BE2C (cell line): ENCODE results near the gene RSPO1.

Experiments used
- DNase-seq: peaks from one replicate; pipeline ENCODE4 v3.0.0-alpha.2; 2020
- H3K27me3 ChIP-seq: fragments of 250-450 bp; sonication (Bioruptor Pico); 2 replicates; pipeline ENCODE4 v1.5.1; 2020; ENCODE audit warnings: mild to moderate bottlenecking
- H3K36me3 ChIP-seq: fragments of 250-450 bp; sonication (Bioruptor Pico); 2 replicates; pipeline ENCODE4 v1.5.1; 2020; ENCODE audit warnings: mild to moderate bottlenecking
- H3K4me1 ChIP-seq: fragments of 250-450 bp; sonication (Bioruptor Pico); 2 replicates; pipeline ENCODE4 v1.5.1; 2020
- H3K4me3 ChIP-seq: 2 replicates; pipeline ENCODE4 v1.5.1; 2011; ENCODE audit warnings: low read depth, low read length
- H3K9me3 ChIP-seq: fragments of 250-450 bp; sonication (Bioruptor Pico); 2 replicates; pipeline ENCODE4 v1.5.1; 2020
- TF ChIP-seq, protein P1 (sequence below): IDR thresholded peaks from 2 replicates; pipeline ENCODE4 v1.5.1; 2012; ENCODE audit warnings: mild to moderate bottlenecking, low read depth, low read length

The RSPO1 gene

DNA sequence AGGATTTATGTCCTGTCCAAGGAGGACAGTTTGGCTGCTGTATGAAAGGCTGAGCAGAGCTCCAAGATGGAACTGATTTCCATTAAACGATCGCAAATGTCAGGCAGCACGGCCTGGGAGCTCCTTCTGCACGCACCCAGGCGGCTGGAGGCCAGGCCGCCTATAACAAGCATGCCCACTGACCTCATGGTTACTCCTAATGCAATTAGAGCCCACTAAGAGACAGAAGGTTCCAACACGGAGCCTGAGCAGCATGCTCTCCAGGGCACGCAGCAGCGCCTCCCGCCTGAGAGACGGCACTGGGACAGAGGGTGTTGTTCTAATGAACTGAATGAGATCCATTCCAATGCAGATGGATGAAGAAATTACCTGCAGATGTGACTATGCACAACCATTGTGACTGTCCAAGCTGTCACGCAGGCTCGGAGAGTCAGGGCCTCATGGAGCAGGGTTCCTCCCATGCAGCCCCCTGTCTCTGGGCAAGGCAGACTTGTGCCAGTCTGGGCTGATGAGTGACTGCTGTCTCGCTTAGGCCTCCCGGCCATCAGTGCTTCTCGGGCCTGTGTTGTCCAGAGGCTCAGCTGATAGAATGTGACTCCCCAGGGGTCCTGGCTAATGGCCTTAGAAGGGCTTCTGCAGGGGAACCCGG is 32.5 kb upstream of the RSPO1 start:
- H3K9me3 ChIP-seq = no peaks in the 10 kb centered on the region
- DNase-seq = peak; percentile 44
- peaks cover 15% of the 10 kb centered on the region for H3K4me1 ChIP-seq
- no peaks in the 10 kb centered on the region for H3K27me3 ChIP-seq
- no peaks in the 10 kb centered on the region for H3K36me3 ChIP-seq
- TF ChIP-seq, protein P1, sequence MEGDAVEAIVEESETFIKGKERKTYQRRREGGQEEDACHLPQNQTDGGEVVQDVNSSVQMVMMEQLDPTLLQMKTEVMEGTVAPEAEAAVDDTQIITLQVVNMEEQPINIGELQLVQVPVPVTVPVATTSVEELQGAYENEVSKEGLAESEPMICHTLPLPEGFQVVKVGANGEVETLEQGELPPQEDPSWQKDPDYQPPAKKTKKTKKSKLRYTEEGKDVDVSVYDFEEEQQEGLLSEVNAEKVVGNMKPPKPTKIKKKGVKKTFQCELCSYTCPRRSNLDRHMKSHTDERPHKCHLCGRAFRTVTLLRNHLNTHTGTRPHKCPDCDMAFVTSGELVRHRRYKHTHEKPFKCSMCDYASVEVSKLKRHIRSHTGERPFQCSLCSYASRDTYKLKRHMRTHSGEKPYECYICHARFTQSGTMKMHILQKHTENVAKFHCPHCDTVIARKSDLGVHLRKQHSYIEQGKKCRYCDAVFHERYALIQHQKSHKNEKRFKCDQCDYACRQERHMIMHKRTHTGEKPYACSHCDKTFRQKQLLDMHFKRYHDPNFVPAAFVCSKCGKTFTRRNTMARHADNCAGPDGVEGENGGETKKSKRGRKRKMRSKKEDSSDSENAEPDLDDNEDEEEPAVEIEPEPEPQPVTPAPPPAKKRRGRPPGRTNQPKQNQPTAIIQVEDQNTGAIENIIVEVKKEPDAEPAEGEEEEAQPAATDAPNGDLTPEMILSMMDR = no peak
- no peak overlapping the region for H3K4me3 ChIP-seq

DNA sequence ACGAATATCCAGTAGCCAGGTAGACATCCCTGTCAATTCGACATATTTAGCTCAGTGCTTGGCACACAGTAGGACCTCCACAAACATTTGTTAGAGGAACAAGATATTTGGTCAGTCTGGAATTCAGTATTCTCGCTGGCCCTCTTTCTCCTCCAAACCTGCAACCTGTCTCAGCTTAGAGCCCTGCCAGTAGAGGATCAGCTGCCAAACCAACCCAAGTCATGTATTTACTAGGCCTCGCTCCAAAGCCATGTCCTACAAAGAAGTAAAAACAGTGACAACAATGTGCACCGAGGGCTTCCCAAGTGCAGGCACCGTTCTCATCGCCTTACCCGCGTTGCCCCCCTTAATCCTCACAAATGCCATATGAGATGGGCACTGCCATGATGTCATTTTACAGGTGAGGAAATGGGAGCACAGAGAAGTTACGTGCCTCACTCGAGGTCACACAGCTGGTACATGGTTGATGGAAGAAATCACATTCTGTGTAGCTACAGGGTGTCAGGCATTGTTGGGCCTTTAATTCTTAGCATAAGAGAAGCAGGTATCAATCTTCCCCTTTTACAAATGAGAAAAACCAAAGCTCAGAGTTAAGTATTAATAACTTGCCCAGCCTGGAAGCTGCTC is 31.7 kb upstream of the RSPO1 start:
- DNase-seq = no peak
- no peak overlapping the region for H3K4me3 ChIP-seq
- no peaks in the 10 kb centered on the region for H3K27me3 ChIP-seq
- H3K9me3 ChIP-seq = no peaks in the 10 kb centered on the region
- TF ChIP-seq, protein P1 = no peak
- H3K36me3 ChIP-seq = no peaks in the 10 kb centered on the region
- H3K4me1 ChIP-seq = peaks cover 15% of the 10 kb centered on the region

DNA sequence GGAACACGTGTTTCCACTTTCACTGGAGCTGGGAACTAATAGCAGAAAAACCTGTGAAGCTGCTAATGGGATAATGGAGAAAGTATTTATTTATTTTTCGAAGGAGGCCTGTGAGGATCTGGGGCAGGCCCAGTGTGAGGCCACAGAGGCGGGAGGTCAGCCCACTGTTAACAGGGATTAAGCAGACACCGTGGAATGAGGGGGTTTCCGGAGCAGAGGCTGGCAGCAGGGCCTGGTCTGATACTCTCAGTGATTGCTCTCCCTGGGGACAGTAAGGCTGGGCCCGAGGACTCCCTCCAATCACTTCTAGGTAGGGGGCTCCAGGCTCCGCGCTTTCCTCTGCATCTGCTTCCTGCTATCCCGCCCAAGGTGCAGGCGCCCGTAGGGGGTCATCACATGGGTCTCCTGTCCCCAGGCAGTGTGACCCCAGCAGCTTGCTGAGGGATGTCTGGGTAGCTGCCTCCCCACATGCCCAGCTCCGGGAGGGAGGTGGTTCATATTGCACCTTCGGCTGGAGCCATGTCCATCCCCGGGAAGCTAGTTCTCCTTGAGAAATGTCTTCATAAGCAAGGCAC is 28.8 kb upstream of the RSPO1 start:
- no peaks in the 10 kb centered on the region for H3K36me3 ChIP-seq
- H3K27me3 ChIP-seq = no peaks in the 10 kb centered on the region
- DNase-seq = peak; percentile 61
- TF ChIP-seq, protein P1 = no peak
- peaks cover 15% of the 10 kb centered on the region for H3K4me1 ChIP-seq
- H3K4me3 ChIP-seq = no peak overlapping the region
- no peaks in the 10 kb centered on the region for H3K9me3 ChIP-seq

DNA sequence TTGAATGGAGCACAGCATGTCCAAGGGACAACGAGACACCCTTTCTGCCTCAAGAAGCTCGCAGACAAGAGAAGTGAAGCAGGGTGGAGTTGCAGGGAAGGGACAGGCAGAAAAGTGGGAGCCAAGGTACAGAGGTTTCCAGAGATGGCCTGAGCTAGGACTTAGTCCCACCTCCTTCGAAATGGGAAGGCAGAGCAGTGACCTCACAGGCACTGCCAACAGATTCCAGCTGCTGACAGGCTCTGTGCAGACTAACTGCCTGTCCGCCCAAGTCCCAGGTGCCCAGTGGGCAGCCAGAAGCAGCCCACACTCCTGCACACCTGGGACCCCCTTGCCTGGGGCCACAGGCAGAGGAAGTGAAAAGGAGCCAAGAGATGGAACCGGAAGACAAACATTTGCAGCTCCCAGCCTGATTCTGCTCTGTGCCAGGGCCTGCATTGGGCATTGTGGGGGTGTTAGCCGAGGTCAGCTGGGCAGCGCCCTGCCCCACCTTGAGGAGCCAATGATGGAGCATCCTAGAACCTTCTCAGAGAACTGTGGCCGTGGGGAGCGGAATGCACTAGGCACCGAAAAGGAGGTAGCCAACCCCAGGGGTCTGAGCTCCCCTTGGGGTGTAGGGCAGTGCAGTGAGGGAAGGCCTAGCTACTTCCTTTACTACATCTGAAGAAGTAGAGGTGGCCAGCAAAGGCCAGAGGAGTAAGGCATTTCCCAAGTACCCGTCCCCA is 27.5 kb upstream of the RSPO1 start:
- no peak for DNase-seq
- Histone ChIP-seq H3K4me3 (no peak overlapping the region), H3K9me3 (no peaks in the 10 kb centered on the region), H3K27me3 (no peaks in the 10 kb centered on the region), H3K36me3 (no peaks in the 10 kb centered on the region), H3K4me1 (peaks cover 13% of the 10 kb centered on the region)
- TF ChIP-seq, protein P1 = no peak

- TF ChIP-seq, protein P1 = no peak
These were observed 26.7 kb upstream of the RSPO1 start for GRCh38 chr1:37661401-37661800.

DNA sequence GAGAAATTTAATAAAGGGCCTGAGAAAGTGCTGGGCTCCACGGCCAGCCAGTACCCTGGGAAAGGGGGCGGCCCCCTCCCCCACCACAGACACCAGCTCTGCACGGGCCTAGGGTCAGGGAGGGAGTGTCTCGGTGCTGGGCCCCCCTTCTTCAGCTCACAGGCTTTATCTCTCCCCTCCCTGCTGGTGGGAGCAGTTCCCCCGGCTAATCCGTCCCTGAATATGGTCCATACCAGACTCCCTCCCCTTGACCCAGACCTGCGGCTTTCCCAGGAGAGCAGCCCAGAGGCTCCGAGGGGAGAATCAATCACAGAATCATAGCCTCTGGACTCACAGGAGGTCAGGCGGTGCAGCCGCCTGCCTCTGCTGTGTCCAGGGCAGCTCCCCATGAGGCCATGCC is 26.0 kb upstream of the RSPO1 start:
- DNase-seq = no peak
- TF ChIP-seq, protein P1 = no peak

More at GRCh38 chr1:37661401-37661800, 26.7 kb upstream of the RSPO1 start:
- no peaks in the 10 kb centered on the region for H3K9me3 ChIP-seq
- peaks cover 7% of the 10 kb centered on the region for H3K4me1 ChIP-seq
- no peaks in the 10 kb centered on the region for H3K27me3 ChIP-seq
- no peak overlapping the region for H3K4me3 ChIP-seq
- no peaks in the 10 kb centered on the region for H3K36me3 ChIP-seq
- DNase-seq = no peak

More for the DNA sequence above, 26.0 kb upstream of the RSPO1 start:
- no peaks in the 10 kb centered on the region for H3K36me3 ChIP-seq
- H3K4me1 ChIP-seq = peaks cover 7% of the 10 kb centered on the region
- H3K4me3 ChIP-seq = no peak overlapping the region
- H3K9me3 ChIP-seq = no peaks in the 10 kb centered on the region
- H3K27me3 ChIP-seq = no peaks in the 10 kb centered on the region
